ENCODE data around the gene P2RY11.

Gene P2RY11

DNA sequence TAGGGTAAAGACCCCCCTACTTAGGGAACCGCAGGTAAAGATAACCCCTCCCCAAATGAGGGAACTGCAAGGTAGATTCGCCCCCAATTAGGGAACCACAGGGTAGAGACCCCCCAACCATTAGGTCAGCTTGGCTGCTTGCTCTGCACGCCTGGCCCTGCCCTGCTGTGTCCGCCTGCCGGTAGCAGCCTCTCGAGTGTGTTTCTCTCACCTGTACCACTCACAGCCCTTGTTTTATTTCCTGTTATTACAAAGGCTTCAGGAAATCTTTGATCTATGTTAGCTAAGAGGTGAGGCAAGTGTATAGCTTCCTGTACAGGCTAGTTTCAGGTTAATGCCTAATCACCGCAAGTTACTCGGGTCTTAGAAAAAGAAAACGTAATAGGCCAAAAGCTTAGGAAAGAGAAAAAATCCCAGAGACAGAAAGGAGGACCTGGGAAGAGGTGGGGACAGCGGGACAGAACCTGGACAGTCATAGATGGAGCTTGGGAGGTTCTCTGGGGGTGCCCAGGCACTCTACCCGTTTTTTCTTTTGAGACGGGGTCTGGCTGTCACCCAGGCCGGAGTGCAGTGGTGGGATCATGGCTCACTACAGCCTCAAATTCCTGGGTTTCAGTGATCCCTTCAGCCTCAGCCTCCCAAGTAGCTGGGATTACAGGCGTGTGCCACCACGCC is 31.3 kb downstream of the P2RY11 start:
- DNase-seq, result no peak

DNA sequence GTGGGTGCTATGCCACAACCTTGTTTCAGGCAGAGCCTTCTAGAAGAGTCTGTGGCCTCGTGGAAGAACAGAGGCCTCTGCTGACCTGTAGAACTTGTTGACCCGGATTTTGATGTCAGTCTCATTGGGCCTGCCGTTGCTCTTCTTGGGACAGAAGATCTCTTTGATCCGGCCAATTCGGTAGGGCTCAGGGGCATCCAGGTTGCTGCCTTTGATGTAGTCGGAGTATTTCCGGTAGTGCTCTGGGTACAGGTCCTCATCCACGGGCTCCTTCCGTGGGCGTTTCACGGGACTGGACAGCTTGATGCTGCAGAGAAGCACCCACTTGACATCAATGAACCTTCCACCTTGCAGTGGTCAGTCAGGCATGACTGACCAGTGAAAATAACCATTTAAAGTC is 32.2 kb downstream of the P2RY11 start:
- no peak for DNase-seq

DNA sequence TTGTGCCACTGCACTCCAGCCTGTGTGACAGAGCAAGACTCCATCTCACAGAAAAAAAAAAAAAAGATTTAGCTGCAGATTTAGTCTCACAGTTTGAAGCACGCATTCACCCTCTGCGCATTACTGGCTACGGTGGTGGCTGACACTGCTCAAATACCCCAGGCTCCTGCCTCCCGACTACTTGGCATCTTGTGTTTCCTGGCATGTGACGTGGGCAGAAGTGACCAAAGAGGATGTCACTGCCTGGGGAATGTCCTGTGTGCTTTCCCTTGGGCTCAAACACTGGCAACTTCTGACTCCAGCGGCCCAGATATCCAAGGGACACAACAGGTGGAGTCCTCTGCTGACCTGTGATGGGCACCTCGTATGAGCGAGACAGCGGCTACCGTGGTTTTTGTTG is 32.9 kb downstream of the P2RY11 start:
- no peak for DNase-seq

DNA sequence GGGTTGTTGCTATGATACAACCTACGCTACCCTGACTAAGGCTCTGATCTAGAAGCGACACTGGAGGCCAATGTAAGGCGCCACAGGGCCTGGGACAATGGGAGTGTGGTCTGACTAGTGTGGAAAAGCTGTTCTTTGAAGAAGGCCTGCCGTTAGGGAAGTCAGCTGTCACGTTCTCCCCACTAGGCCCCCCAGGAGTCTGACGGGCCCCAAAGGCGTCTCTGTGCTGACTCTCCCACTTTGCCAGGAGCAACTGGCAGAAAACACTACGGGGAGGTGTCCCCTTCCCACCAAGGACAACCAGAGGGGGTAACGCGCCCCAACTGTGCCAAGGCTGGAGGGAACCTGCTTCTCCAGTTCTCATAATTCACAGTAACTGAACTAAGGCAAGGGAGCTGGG is 33.5 kb downstream of the P2RY11 start:
- no peak for DNase-seq

DNA sequence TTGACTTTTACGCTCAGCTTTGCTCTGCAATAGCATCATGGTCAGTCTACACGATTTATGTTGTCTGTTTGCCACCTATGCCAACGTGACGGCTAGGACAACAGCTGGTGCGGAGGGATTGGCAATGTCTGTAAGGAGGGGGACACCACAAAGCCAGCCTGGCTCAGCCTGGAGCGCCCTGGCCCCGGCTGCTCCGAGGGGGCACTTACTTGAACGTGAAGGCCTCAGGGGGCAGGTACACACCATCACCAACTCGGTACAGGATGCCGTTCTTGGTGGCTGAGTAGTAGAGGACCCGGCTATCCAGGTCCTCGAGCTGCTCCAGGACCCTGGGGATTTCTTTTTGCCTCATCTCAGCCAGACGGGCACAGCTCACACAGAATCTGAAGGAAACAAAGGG is 34.6 kb downstream of the P2RY11 start:
- no peak for DNase-seq

DNA sequence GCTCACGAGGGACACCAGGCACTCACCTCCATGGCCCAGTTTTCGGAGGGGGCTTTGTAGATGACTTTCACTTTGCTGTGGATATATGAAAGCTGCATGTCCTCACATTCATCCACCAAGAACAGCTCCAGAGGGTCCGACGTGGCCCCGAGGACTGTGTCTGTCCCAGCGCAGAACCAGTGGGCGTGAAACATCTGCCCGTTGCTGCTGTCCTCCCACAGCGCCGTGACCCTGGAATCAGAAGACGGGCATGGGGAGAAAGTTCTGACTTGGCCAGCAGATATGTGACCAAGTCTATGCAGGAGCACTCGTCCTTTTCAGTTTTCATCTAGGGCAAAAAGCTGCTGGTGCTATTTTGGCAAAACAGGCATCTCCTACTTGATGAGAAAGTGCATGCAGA is 37.9 kb downstream of the P2RY11 start:
- no peak for DNase-seq

DNA sequence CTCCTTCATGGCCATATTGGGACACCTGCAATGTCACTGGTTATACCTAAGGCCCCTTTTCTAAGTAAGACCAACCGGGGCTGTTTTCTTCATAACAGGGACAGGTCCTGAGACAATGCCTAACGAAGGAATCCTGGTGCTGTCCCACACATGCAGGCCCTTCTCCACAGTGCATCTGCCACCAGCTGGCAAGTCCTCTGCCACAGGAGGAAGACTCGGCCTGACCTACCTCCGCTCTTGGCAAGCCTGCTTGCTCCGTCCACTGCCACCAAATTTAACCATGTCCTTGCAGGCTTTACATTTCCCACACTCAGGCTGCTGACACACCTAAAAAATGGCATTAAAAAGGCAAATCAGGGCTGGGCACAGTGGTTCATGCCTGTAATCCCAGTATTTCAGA is 40.0 kb downstream of the P2RY11 start:
- no peak for DNase-seq

DNA sequence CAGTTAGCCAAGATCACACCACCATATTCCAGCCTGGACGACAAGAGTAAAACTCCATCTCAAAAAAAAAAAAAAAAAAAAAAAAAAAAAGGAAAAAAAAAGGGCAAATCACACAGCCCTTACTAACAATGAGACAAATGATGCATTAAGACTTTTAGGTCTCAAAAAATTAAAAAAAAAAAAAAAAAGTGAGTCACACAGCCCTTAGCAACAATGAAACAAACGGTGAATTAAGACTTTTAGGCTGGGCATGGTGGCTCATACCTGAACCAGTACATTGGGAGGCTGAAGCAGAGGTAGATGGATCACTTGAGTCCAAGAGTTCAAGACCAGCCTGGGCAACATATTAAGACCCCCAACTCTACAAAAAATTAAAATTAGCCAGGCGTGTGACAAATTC is 40.6 kb downstream of the P2RY11 start:
- no peak for DNase-seq

DNA sequence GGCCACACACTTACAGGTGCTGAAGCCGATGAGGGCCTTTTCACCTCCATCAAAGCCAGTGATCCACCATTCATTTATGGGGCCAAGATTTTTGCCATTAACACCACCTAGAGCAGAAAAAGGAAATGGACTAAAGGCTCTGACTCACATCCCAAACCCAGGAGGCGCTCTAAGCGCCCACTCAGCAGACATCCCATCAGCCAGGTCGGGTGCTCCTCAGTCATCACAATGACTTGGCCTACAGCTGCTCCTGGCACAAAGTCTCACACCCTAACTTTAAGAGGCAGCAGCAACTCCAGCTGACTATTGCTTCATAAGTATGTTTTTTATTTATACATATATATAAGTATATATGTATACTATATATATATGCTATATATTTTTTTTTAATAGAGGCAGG is 44.3 kb downstream of the P2RY11 start:
- DNase-seq, result no peak

DNA sequence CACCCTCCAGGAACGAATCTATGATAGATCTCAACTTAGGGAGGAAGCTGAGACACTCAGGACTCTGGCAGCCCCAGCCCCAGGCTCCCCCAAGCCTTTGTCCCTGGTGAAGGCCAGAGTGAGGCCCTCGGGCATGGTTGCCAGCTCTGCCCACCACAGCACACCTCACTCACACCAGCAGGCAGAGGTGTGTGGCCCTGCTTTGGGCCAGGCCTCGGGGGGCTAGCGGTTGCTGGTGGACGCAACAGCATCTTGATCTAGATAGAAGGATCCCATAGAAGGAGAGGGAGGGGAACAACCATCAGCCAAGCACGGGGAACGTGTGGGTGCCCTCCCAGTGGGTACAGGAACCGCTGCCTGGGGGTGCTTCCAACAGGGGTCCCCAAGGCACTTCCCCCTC is 46.6 kb downstream of the P2RY11 start:
- no peak for DNase-seq

DNA sequence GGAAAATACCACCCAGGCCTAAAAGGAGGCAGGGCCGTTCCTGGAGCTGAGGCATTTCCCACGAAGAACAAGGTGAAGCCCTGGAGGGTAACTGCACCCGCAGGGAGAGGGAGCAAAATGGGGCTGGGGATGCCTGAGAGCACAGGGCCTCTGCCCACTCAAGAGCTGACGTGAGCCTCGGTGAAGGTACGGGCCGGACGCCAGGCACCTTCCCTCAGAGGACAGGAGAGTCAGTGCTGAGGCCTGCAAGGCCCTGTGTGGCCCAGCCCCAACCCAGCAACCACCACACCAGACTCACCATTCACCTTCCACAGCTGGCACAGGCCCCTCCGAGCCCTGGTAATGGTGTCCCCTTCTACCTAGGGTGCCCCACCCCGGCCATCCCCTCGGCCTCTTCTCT is 47.0 kb downstream of the P2RY11 start:
- no peak for DNase-seq

DNA sequence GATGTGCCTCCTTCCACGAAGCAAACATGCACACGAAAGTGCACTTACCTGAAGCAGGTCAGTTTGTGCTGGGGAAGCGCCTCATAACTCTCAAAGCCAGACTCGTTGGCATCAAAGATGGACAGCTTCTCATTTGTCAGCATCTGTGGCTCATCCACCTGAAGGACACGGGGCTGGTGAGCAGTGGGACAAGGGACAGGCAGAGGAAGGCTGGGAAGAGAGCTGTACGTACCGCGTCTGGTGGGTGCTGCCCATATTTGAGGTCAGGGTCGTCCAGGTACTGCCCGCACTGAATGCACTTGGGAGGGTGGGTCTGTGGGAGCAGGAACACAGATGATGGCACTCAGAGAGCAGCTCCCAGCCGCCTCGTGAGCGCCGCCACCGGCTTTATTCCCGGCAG is 48.1 kb downstream of the P2RY11 start:
- no peak for DNase-seq

DNA sequence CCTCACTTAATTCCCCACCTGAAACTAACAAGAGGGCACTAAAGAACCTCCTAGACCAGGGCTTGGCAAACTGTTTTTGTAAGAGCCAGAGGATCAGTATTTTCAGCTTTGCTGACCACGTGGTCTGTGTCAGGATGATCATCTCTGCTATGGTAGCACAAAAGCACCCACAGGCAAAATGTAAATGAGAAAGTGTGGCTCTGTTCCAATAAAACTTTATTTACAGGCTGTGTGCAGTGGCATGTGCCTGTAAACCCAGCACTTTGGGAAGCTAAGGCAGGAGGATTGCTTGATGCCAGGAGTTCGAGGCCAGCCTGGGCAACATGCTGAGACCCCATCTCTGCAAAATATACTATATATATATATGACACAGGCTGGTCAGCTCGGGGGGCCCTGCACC is 52.0 kb downstream of the P2RY11 start:
- DNase-seq, result no peak

All from activated CD4-positive, alpha-beta T cell treated with anti-CD3 and anti-CD28 coated beads for 48 hours (primary cell).